ENCODE results near the gene LUZP1.

DNA sequence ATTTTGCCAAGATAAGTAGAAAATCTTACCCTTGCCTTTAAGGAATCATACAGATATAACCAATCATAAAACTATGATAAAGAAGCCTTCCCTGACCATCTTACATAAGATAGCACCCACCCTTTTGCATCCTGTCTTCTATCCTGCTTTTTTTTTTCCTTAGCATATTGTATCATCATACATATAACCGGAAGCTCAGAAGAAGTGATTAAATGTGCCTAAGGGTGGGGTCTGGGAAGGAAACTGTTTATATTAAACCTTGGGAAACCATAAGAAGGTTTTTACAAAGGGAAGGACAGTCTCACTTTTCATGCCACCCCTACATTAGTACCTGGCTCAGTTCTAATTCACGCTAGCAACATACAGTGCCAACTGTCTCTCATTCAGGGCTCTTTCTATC, 66.8 kb downstream of the LUZP1 start:
- TF ChIP-seq POLR2A (IDR thresholded peaks at IDR 0.05): no peak
- no peak for TF ChIP-seq CTCF (IDR thresholded peaks at IDR 0.05 in 8 of 11, conservative IDR thresholded peaks at IDR 0.05 in 3 of 11)
